GM18909 (cell line): ENCODE results near the gene HEBP2.
A peak's percentile ranks its signal among the peaks of the same experiment; 100 is the strongest.

Source experiments
- ATAC-seq: cut with Tn5 transposase; IDR thresholded peaks from one replicate; pipeline ENCODE4 v1.9.1; 2021; ENCODE audit warnings: mild to moderate bottlenecking; ENCODE audit not compliant: unreplicated experiment, poor library complexity

Gene HEBP2

GRCh38 chr6:138396709-138397108 is 7.3 kb upstream of the HEBP2 start:
- no peak for ATAC-seq

DNA sequence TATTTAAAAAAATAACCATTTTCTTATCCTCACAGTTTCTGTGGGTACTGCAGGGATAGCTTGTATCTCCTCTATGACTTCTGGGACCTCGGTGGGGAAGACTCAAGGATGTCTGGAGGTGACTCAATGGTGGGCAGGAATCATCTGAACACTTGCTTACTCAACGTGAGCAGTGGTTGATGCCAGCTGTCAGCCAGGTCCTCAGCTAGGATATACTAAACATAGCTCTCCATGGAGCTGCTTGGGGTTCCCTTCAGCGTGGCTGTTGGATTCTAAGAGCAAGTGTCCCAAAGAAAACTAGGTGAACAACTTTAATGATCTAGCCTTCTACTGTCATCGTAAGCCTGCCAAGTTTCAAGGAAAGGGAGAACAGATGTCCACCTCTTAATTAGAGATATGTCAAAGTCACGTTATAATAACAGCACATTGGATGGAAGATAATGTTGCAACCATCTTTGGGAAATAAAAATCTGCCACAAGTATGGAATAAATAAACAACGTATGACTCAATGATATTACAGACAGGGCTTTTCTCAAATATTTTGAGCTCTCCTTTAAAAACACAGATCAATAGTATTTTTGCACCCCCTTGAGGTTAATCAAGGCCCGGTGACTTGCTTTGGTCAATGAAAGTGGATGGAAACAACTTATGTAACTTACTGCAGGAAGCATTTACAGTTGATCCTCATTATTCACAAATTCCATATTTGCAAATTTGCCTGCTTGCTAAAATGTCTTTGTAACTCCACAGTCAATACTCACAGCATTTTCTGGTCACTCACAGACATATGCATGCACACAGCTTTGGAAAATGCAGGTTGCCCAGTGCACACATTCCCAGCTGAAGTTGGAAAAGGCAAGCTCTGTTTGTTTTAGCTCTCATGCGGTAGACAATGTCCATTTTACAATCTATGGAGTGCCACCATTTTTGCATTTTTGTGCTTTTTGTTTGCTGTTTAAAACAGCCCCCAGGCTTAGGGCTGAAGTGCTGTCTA is 6.6 kb upstream of the HEBP2 start:
- no peak for ATAC-seq

DNA sequence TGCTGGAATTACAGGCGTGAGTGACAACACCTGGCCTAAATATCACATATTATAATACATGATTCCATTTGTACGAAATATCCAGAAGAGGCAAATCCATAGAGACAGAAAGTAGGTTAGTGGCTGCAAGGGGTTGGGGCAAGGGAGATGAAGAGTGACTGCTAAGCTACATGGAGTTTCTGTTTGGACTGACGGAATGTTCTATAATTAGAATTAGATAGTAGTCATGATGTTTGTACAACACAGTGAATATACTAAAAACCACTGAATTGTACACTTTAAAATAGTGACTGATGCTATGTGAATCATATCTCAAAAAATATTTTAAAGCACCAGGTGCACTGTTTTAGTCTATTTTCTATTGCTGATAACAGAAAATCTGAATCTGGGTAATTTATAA is 3.7 kb upstream of the HEBP2 start:
- ATAC-seq = no peak

DNA sequence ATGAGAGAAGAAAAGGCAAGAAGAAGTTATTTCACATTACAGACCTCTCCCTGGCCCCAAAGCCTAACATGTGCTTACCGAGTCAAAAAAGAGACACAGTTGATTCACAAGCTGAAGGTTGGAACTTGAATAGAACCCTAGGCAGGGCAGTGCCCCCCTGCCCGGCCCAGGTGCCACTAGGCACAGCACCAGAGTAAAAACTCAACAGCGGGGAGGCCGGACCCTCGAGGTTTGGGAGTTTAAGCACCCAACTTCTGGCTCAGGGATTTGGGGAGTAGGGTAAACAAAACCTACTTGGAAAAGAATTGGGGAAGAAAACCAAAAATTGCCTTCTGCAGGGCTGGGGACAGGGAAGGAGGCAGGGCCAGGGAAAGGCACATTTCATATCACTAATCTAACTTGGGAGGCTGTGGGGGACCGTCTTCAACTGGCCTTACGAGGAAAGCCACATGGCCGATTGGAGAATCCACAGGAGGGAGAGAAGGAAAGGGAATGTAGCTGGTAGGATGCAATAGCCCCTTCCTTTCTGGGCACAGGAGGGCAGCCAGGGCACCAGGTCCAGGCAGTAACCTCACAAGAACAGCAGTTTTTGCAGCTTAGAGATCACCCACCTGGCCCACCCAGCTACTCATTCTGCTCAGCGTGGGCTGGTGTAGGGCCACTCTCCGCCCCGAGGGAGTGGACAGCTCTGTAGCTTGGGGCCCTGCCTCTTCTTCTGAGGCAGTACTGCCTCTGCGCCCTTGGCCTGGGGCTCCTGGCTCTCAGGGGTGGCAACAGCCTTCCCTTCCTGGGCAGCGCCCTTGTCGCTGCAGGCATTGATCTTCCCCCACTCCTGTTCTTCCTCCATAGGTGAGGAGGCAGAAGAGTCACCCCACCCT is 1.8 kb upstream of the HEBP2 start:
- ATAC-seq = no peak

- ATAC-seq = no peak
Measured at GRCh38 chr6:138402838-138403187, 1.2 kb upstream of the HEBP2 start.

DNA sequence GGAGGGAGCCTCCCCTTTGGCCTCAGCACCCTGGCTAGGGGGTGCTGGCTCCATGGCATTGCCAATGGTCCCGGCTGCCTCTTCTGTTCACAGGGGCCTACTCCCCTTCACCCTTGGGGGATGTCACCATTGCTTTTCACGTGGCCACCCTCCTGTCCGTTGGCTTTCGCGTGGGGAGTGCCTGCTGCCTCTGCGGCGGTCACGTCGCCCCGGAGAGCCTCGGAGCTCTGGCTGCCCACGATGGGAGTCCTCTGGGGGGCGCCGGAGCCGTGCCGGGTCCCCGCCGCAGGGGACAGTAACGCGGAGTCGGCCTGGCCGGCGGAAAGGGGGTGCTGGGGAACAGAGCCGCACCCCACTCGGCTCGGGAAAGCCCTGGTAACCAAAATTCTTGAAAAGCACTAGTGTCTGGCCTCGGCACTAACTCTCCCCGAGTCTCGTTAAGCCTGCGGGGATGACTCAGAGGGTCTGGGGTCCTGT is 661 bp upstream of the HEBP2 start:
- peak; percentile 22 for ATAC-seq

GRCh38 chr6:138404666-138405337 is 779 bp downstream of the HEBP2 start:
- no peak for ATAC-seq

GRCh38 chr6:138405816-138406413 is 1.9 kb downstream of the HEBP2 start:
- no peak for ATAC-seq

DNA sequence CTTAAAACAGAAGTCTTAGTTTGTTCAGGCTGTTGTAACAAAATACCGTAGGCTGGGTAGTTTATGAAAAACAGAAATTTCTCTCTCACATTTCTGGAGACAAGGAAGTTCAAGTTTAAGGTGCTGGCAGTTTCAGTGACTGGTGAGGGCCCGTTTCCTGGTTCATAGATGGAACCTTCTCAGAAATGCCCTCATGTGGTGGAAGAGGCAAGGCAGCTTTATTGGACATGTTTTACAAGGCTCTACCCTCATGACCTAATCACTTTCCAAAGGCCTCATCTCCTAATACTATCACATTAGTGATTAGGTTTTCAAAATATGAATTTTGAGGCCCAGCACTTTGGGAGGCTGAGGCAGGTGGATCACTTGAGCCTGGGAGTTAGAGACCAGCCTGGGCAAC is 2.4 kb downstream of the HEBP2 start:
- no peak for ATAC-seq

DNA sequence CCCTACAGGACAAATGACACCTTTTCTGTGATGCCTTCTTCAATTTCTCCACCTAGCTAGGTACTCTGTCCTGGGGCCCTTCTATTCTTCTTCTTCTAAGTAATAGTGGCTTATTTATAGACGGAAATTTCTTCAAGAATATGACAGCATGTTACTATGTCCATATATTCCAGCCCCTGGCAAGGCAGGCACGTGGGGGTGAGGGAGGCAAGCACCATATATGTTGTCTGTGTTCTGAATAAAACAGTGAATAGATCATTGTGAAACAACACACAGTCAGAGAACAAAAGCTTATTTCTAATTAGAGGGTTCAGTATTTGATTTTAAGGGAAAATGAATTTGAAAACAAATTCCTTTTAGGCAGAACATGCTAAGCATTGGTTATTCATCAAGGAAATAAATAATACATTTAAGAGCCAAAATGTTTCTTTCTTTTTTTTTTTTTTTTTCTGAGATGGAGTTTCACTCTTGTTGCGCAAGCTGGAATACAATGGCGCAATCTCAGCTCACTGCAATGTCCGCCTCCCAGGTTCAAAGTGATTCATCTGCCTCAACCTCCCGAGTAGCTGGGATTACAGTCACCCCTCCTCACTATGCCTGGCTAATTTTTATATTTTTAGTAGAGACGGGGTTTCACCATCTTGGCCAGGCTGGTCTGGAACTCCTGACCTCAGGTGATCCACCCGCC is 6.2 kb downstream of the HEBP2 start:
- ATAC-seq = no peak

- ATAC-seq = peak; percentile 54
Measured at GRCh38 chr6:138410972-138411880, 7.2 kb downstream of the HEBP2 start.

DNA sequence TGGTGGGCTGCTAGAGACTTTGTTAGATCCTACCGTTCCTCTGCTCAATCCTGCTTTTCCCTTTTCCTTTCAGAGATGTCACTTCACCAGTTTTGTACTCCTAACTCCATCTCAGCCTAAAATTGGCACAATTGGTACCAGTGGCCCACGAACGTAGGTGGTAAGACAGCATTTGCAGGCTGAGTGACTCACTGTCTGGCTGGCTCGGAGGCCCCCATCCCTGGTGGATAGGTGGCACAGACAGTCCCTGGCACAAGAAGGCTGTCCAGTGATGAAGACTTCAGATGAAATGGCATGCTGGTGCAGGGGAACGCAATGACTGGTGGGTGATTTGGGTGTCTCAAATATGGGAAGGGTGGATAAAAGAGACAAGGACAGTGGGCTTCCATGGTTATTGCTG is 11.1 kb downstream of the HEBP2 start:
- no peak for ATAC-seq

- ATAC-seq = no peak
Measured at GRCh38 chr6:138416206-138416605, 12.2 kb downstream of the HEBP2 start.

GRCh38 chr6:138417493-138418117 is 13.6 kb downstream of the HEBP2 start:
- ATAC-seq = no peak

- no peak for ATAC-seq
Measured at GRCh38 chr6:138418118-138418742, 14.2 kb downstream of the HEBP2 start.

- ATAC-seq = no peak
Measured at GRCh38 chr6:138419766-138420165, 15.7 kb downstream of the HEBP2 start.

- ATAC-seq = no peak
Measured at GRCh38 chr6:138420356-138420755, 16.3 kb downstream of the HEBP2 start.

GRCh38 chr6:138421089-138421488 is 17.1 kb downstream of the HEBP2 start:
- ATAC-seq = no peak
